A673 (cell line): ENCODE measurements around the gene TPGS1.

ENCODE experiments used
- CTCF ChIP-seq: fragments of 300-800, 200-600 bp; sonication (generic); conservative IDR thresholded peaks from 2 replicates; pipeline ENCODE4 v1.5.1; 2017; ENCODE audit warnings: low read depth, mild to moderate bottlenecking, antibody characterized with exemption, low read length, moderate library complexity, mixed read lengths
- EZH2 ChIP-seq: fragments of 200-600 bp; sonication (generic); IDR thresholded peaks from 2 replicates; pipeline ENCODE4 v1.6.1; 2017; ENCODE audit warnings: borderline replicate concordance, low read depth, mild to moderate bottlenecking, mixed read lengths, antibody characterized with exemption, low read length; ENCODE audit not compliant: poor library complexity, severe bottlenecking

GRCh38 chr19:558770-559439 is 51.6 kb downstream of the TPGS1 start:
- TF ChIP-seq CTCF = no peak
- TF ChIP-seq EZH2 = no peak
